WI38 (cell line): ENCODE data around the gene SPINK4.

ENCODE experiments used
- H3K4me3 ChIP-seq: 2 replicates; pipeline ENCODE4 v1.5.1; 2011; ENCODE audit warnings: low read depth, mild to moderate bottlenecking, control low read depth, low read length
- CTCF ChIP-seq: IDR thresholded peaks from 2 replicates; pipeline ENCODE4 v1.5.1; 2012; ENCODE audit warnings: low read depth, mild to moderate bottlenecking, control low read depth, low read length

The SPINK4 gene

GRCh38 chr9:33241298-33241697, 1.3 kb downstream of the SPINK4 start:
- no peak for TF ChIP-seq CTCF
- H3K4me3 ChIP-seq: no peak overlapping the region

- TF ChIP-seq CTCF: no peak
- no peak overlapping the region for H3K4me3 ChIP-seq
These were observed 2.7 kb downstream of the SPINK4 start for GRCh38 chr9:33242609-33243134.

GRCh38 chr9:33244137-33244784, 4.3 kb downstream of the SPINK4 start:
- H3K4me3 ChIP-seq: no peak overlapping the region
- no peak for TF ChIP-seq CTCF

GRCh38 chr9:33245341-33245740, 5.4 kb downstream of the SPINK4 start:
- H3K4me3 ChIP-seq: no peak overlapping the region
- no peak for TF ChIP-seq CTCF

- no peak overlapping the region for H3K4me3 ChIP-seq
- TF ChIP-seq CTCF: no peak
These were observed 6.4 kb downstream of the SPINK4 start for GRCh38 chr9:33246269-33246860.

- no peak overlapping the region for H3K4me3 ChIP-seq
- TF ChIP-seq CTCF: no peak
These were observed 8.6 kb downstream of the SPINK4 start for GRCh38 chr9:33248606-33249005.

GRCh38 chr9:33249087-33249658, 9.2 kb downstream of the SPINK4 start:
- TF ChIP-seq CTCF: no peak
- H3K4me3 ChIP-seq: no peak overlapping the region
